Left ventricle myocardium inferior (tissue), 1 donor: ENCODE results near the gene CHI3L1. TPM values are rescaled to one million over a fixed set of nuclear protein-coding genes. Genes with fewer than 3 reads are reported as not detected.

Experiments
- DNase-seq: peaks from one replicate; pipeline ENCODE4 v3.0.0-alpha.2; 2020
- H3K27ac ChIP-seq: fragments of 200-600 bp; replicated peaks from 2 replicates; pipeline ENCODE4 v1.8.0; 2021
- H3K27me3 ChIP-seq: fragments of 200-600 bp; 2 replicates; pipeline ENCODE4 v1.8.0; 2021; ENCODE audit warnings: low read depth
- H3K36me3 ChIP-seq: fragments of 200-600 bp; 2 replicates; pipeline ENCODE4 v1.8.0; 2021
- H3K4me1 ChIP-seq: fragments of 200-600 bp; 2 replicates; pipeline ENCODE4 v1.8.0; 2021
- H3K4me3 ChIP-seq: fragments of 200-600 bp; 2 replicates; pipeline ENCODE4 v1.8.0; 2021; ENCODE audit warnings: mild to moderate bottlenecking, moderate library complexity
- H3K9me3 ChIP-seq: fragments of 200-600 bp; replicated peaks from 2 replicates; pipeline ENCODE4 v1.8.0; 2021
- intact Hi-C: fragments of 100-400 bp; cut with micrococcal nuclease; formaldehyde crosslinking; loops from one replicate; pipeline ENCODE4 v1.11.0; 2022
- total RNA-seq: library from RNA; stranded (reverse); fragmentation: NEBNext Ultra II Directional; extraction: Animal tissue kit (Norgen Biotek cat#: 25700); gene quantifications from one replicate; pipeline ENCODE4 v1.2.1, GENCODE V29; 2021
- TF ChIP-seq, protein P1 (sequence below): fragments of 200-600 bp; IDR thresholded peaks from 2 replicates; pipeline ENCODE4 v1.8.0; 2021; ENCODE audit warnings: antibody characterized with exemption, mild to moderate bottlenecking, borderline replicate concordance
- donor health status: DM: no; HTN: yes; CAD: no; lungs with severe emphysema.

CHI3L1 gene
- total RNA-seq, 1 donor from 2014 or later, result not detected

- no peak for DNase-seq
- Histone ChIP-seq H3K27me3 (no peaks in the 10 kb centered on the region), H3K9me3 (no peaks in the 10 kb centered on the region), H3K4me1 (peaks cover 27% of the 10 kb centered on the region), H3K4me3 (no peak overlapping the region), H3K27ac (no peak overlapping the region), H3K36me3 (no peaks in the 10 kb centered on the region)
- intact Hi-C loops, result no loop called here
- TF ChIP-seq, protein P1, sequence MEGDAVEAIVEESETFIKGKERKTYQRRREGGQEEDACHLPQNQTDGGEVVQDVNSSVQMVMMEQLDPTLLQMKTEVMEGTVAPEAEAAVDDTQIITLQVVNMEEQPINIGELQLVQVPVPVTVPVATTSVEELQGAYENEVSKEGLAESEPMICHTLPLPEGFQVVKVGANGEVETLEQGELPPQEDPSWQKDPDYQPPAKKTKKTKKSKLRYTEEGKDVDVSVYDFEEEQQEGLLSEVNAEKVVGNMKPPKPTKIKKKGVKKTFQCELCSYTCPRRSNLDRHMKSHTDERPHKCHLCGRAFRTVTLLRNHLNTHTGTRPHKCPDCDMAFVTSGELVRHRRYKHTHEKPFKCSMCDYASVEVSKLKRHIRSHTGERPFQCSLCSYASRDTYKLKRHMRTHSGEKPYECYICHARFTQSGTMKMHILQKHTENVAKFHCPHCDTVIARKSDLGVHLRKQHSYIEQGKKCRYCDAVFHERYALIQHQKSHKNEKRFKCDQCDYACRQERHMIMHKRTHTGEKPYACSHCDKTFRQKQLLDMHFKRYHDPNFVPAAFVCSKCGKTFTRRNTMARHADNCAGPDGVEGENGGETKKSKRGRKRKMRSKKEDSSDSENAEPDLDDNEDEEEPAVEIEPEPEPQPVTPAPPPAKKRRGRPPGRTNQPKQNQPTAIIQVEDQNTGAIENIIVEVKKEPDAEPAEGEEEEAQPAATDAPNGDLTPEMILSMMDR, result no peak
These were observed 52.4 kb downstream of the CHI3L1 start for GRCh38 chr1:203133970-203134725.

GRCh38 chr1:203131548-203132200 is 54.8 kb downstream of the CHI3L1 start:
- no peak for DNase-seq
- TF ChIP-seq, protein P1, result no peak
- peaks cover 20% of the 10 kb centered on the region for H3K27me3 ChIP-seq
- peaks cover 52% of the 10 kb centered on the region for H3K4me1 ChIP-seq
- peak overlapping the region; percentile 89 for H3K27ac ChIP-seq
- no peaks in the 10 kb centered on the region for H3K9me3 ChIP-seq
- no peak overlapping the region for H3K4me3 ChIP-seq
- intact Hi-C loops, result no loop called here
- H3K36me3 ChIP-seq, result no peaks in the 10 kb centered on the region

GRCh38 chr1:203130358-203130985 is 56.0 kb downstream of the CHI3L1 start:
- intact Hi-C loops, result no loop called here
- TF ChIP-seq, protein P1, result no peak
- H3K27ac ChIP-seq, result peak overlapping the region; percentile 89
- peaks cover 61% of the 10 kb centered on the region for H3K4me1 ChIP-seq
- H3K9me3 ChIP-seq, result no peaks in the 10 kb centered on the region
- H3K36me3 ChIP-seq, result no peaks in the 10 kb centered on the region
- no peak for DNase-seq
- H3K27me3 ChIP-seq, result peaks cover 29% of the 10 kb centered on the region
- peak overlapping the region; percentile 64 for H3K4me3 ChIP-seq

DNA sequence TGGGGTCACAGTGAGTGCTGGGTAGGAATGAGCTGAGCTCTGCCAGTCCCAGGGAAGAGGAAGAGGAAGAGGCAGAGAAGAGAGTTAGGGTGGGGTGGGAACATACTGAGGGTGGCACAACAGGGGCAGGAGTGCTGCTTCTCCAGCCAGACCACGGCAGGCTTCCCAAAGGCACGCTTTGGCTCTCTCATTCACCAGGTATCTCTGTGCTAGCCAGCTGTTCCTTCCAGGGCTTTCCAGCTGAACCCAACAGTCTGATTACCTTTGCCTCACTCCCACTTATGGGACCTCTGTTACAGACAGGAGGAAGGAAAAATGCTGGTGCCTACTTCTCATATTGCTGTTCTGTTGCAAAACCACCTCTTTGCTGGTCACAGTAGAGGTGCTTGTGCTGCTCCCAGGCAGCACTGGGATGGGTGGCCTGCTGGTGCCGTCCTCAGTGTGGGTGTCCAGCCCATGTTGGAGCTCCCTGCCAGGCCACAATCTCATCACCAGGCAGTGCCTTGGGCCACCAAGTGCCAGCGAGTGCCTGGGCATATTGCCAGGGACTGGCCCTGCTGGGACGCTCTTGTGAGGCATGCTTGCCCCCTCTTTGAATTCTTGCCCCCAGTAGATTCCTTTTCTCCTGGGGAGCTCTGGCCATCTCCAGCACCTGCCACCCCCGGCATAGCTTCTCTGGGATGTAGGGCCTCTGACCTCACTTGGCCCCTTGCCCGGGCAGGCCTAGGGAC is 56.8 kb downstream of the CHI3L1 start:
- H3K4me3 ChIP-seq, result peak overlapping the region; percentile 64
- no peaks in the 10 kb centered on the region for H3K36me3 ChIP-seq
- peak overlapping the region; percentile 89 for H3K27ac ChIP-seq
- peaks cover 35% of the 10 kb centered on the region for H3K27me3 ChIP-seq
- H3K4me1 ChIP-seq, result peaks cover 67% of the 10 kb centered on the region
- peak; percentile 76 for DNase-seq
- no peaks in the 10 kb centered on the region for H3K9me3 ChIP-seq
- TF ChIP-seq, protein P1, result no peak
- intact Hi-C loops, result no loop called here

Other genes starting within 250 kb of the CHI3L1 start
- gene ADIPOR1, start 228.4 kb downstream of the CHI3L1 start, total RNA-seq, result 87.0 TPM
- gene CYB5R1, start 219.4 kb downstream of the CHI3L1 start, total RNA-seq, result 174 TPM
- gene TMEM183A, start 179.3 kb downstream of the CHI3L1 start, total RNA-seq, result 21.8 TPM
- 24.8 TPM for gene PPFIA4, start 160.2 kb downstream of the CHI3L1 start, total RNA-seq
- gene MYOG, start 100.7 kb downstream of the CHI3L1 start, total RNA-seq, result not detected
- 16.4 TPM for gene ADORA1, start 59.0 kb downstream of the CHI3L1 start, total RNA-seq
- gene MYBPH, start 10.9 kb downstream of the CHI3L1 start, total RNA-seq, result not detected
- not detected for gene CHIT1, start 43.0 kb upstream of the CHI3L1 start, total RNA-seq
- 73.7 TPM for gene BTG2, start 118.8 kb upstream of the CHI3L1 start, total RNA-seq
- gene FMOD, start 164.4 kb upstream of the CHI3L1 start, total RNA-seq, result 11.2 TPM